Fibroblast of lung (primary cell): ENCODE measurements around the gene ZDHHC14.

ENCODE experiments used
- CTCF ChIP-seq, 2 donors: IDR thresholded peaks in 1 of 2; conservative IDR thresholded peaks in 1 of 2; 1 replicate in 1 of 2; 2 replicates in 1 of 2; pipeline ENCODE4 v1.5.1; 2011 to 2012; ENCODE audit warnings: low read length in 2 of 2, control low read depth in 1 of 2, inconsistent platforms in 1 of 2, low read depth in 1 of 2, mild to moderate bottlenecking in 1 of 2
- EZH2 ChIP-seq: IDR thresholded peaks from 2 replicates; pipeline ENCODE4 v1.5.1; 2012; ENCODE audit warnings: low read length, control low read depth, mild to moderate bottlenecking; ENCODE audit errors: missing control alignments

GRCh38 chr6:157718503-157719187 is 337.7 kb downstream of the ZDHHC14 start:
- TF ChIP-seq CTCF (conservative IDR thresholded peaks at IDR 0.05 in 1 of 2, IDR thresholded peaks at IDR 0.05 in 1 of 2; ENCODE audit: low read depth in 1 of 2, low read length in 2 of 2) = no peak
- no peak for TF ChIP-seq EZH2
